Duodenal mucosa (tissue), 2 donors: Measurements from ENCODE around the gene TRIP12.
"Not testable (repeated sequence)": the region's sequence is repeated elsewhere in the genome, so short reads cannot be mapped to it uniquely, and the experiment has no call there.

Experiments
- H3K27ac ChIP-seq: one replicate; pipeline ENCODE4 v1.7.0; 2013; ENCODE audit warnings: low read depth, low read length
- H3K27me3 ChIP-seq, 2 donors: one replicate each; pipeline ENCODE4 v1.7.0; 2013; ENCODE audit warnings: low read length in 2 of 2, control low read depth in 1 of 2; ENCODE audit not compliant: insufficient read depth in 2 of 2, control insufficient read depth in 1 of 2
- H3K36me3 ChIP-seq, 2 donors: one replicate each; pipeline ENCODE4 v1.7.0; 2013; ENCODE audit warnings: low read length in 2 of 2, control low read depth in 1 of 2; ENCODE audit not compliant: insufficient read depth in 2 of 2, control insufficient read depth in 1 of 2
- H3K4me1 ChIP-seq, 2 donors: one replicate each; pipeline ENCODE4 v1.7.0; 2013; ENCODE audit warnings: low read length in 2 of 2, control low read depth in 1 of 2; ENCODE audit not compliant: insufficient read depth in 2 of 2, control insufficient read depth in 1 of 2
- H3K4me3 ChIP-seq, 2 donors: one replicate each; pipeline ENCODE4 v1.7.0; 2013; ENCODE audit warnings: low read length in 2 of 2, low read depth in 1 of 2
- H3K9ac ChIP-seq, 2 donors: one replicate each; pipeline ENCODE4 v1.7.0; 2013; ENCODE audit warnings: low read length in 2 of 2, low read depth in 1 of 2
- H3K9me3 ChIP-seq, 2 donors: one replicate each; pipeline ENCODE4 v1.7.0; 2013; ENCODE audit warnings: low read length in 2 of 2, control low read depth in 1 of 2; ENCODE audit not compliant: control insufficient read depth in 1 of 2

The TRIP12 gene

GRCh38 chr2:229836847-229837246, 85.0 kb downstream of the TRIP12 start:
- Histone ChIP-seq H3K36me3 (peaks cover 24 to 25% of the 10 kb centered on the region in 2 donors), H3K27me3 (no peaks in the 10 kb centered on the region), H3K4me3 (no peak overlapping the region), H3K27ac (no peak overlapping the region), H3K9ac (no peak overlapping the region), H3K4me1 (no peaks in the 10 kb centered on the region), H3K9me3 (no peaks in the 10 kb centered on the region)

DNA sequence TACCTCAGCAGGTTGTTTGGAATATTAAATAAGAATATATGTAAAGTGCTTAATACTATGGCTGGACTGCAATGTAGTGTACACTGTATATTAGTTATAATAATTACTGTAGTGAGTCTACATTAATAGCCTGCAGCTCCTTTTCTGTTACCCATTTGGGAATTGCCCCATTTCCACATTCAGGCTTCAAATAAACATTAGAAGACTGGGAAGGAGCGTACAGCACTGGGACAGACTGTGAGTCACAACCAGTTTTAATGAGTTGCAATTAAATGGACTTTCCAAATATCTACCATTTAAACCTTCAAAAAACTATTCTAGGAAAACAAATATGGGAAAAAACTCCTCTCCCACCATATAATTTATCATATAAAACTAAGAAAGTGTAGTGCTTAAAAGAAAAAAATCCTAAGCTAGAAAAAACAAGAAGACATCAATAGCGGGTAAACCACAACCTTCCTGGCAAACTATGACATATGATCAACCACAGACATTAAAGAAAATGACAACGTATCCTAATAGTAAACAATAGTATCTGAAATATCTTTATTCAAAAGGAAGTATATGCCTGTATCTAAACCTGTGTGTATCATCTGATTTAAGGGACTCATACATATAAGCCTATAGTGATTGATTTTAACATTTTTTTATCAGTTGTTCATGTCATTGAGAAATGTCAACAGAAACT, 86.1 kb downstream of the TRIP12 start:
- Histone ChIP-seq H3K9ac (no peak overlapping the region), H3K27ac (no peak overlapping the region), H3K4me3 (no peak overlapping the region), H3K9me3 (no peaks in the 10 kb centered on the region), H3K27me3 (no peaks in the 10 kb centered on the region), H3K4me1 (no peaks in the 10 kb centered on the region), H3K36me3 (peaks cover 20 to 31% of the 10 kb centered on the region in 2 donors)

DNA sequence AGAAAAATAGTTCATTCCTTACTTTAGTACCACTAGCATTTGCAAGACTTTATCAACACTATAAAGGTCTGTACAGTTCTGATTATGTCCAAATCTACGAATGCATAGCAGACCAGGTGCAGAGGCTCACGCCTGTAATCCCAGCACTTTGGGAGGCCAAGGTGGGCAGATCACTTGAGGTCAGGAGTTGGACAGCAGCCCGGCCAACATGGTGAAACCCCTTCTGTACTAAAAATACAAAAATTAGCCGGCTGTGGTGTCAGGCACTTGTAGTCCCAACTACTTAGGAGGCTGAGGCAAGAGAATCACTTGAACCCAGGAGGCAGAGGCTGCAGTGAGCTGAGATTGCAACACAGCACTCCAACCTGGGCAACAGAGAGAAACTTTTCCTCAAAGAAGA, 87.4 kb downstream of the TRIP12 start:
- H3K36me3 ChIP-seq, result peaks cover 14 to 30% of the 10 kb centered on the region in 2 donors
- H3K27ac ChIP-seq, H3K4me3 ChIP-seq, H3K27me3 ChIP-seq, H3K9me3 ChIP-seq, H3K9ac ChIP-seq, H3K4me1 ChIP-seq: not testable (repeated sequence)

- Histone ChIP-seq H3K27ac (no peak overlapping the region), H3K36me3 (peaks cover 10 to 33% of the 10 kb centered on the region in 2 donors)
Measured at GRCh38 chr2:229832510-229832898, 89.3 kb downstream of the TRIP12 start.

DNA sequence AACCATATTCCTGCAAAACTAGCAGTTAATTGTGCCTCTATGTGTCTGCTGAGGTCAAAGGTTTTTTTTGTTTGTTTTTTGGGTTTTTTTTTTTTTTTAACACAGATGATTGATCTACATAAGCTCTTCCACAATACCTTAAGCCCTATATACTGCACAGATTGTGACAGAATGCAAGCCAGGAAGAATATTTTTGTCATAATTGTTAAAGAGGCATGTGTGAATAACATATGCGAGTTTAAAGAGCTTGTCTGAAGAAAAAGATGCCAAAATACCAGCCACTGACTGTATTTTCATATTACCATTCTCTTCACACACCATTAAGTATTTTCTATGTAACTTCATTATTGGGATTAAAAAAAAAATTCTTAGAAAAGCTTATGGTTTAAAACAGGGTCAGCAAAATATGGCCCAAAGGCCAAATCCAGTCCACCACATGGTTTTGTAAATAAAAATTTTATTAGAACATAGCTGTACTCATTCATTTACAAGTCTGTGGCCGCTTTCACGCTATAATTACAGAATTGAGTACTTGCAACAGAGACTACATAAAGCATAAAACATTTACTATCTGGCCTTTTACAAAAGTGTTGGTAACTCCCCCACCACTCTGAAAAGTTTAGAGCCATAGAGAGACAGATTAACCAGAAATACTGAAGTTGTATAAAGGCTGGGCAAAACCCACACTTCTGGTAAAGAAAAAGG, 89.9 kb downstream of the TRIP12 start:
- no peak overlapping the region for H3K4me3 ChIP-seq
- no peak overlapping the region for H3K9ac ChIP-seq
- H3K36me3 ChIP-seq, result peaks cover 12 to 35% of the 10 kb centered on the region in 2 donors
- no peak overlapping the region for H3K27ac ChIP-seq
- no peaks in the 10 kb centered on the region for H3K27me3 ChIP-seq
- H3K9me3 ChIP-seq, result no peaks in the 10 kb centered on the region
- H3K4me1 ChIP-seq, result no peaks in the 10 kb centered on the region

More at GRCh38 chr2:229832510-229832898, 89.3 kb downstream of the TRIP12 start:
- H3K4me3 ChIP-seq, result no peak overlapping the region
- no peaks in the 10 kb centered on the region for H3K4me1 ChIP-seq
- H3K9ac ChIP-seq, result no peak overlapping the region
- no peaks in the 10 kb centered on the region for H3K27me3 ChIP-seq
- no peaks in the 10 kb centered on the region for H3K9me3 ChIP-seq

DNA sequence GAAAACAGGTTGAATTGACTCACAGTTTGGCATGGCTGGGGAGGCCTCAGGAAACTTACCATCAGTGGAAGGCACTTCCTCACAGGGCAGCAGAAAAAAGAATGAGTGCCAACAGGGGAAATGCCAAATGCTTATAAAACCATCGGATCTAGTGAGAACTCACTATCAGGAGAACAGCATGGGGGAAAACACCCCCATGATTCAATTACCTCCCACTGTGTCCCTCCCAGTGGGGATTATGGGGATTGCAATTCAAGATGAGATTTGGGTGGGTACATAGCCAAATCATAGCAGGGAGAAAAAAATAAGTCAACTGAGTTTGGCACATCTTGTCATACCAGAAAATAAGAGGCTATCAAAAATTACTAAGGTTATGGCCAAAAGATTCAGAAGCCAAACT, 96.3 kb downstream of the TRIP12 start:
- Histone ChIP-seq H3K36me3 (peaks cover 15 to 34% of the 10 kb centered on the region in 2 donors), H3K27ac (no peak overlapping the region), H3K9me3 (no peaks in the 10 kb centered on the region), H3K27me3 (no peaks in the 10 kb centered on the region), H3K9ac (no peak overlapping the region), H3K4me3 (no peak overlapping the region), H3K4me1 (no peaks in the 10 kb centered on the region)

DNA sequence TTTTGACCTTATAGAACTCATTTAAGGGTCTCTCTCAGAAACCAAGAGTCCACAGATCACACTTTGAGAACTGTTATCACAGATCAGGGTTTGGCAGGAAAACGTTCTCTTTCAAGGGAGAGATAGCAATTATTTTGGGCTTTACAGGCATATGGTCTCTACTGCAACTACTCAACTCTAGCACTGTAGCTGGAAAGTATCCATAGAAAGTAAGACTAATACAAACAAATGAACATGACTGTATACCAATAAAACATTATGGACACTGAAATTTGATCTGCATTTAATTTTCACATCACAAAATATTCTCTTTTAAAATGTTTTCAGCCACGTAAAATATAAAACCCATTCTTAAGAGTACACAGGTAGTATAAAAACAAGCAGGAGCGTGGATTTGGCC, 100.5 kb downstream of the TRIP12 start:
- Histone ChIP-seq H3K4me3 (no peak overlapping the region), H3K27me3 (no peaks in the 10 kb centered on the region), H3K9ac (no peak overlapping the region), H3K4me1 (no peaks in the 10 kb centered on the region), H3K27ac (no peak overlapping the region), H3K9me3 (no peaks in the 10 kb centered on the region), H3K36me3 (peaks cover 14 to 23% of the 10 kb centered on the region in 2 donors)

DNA sequence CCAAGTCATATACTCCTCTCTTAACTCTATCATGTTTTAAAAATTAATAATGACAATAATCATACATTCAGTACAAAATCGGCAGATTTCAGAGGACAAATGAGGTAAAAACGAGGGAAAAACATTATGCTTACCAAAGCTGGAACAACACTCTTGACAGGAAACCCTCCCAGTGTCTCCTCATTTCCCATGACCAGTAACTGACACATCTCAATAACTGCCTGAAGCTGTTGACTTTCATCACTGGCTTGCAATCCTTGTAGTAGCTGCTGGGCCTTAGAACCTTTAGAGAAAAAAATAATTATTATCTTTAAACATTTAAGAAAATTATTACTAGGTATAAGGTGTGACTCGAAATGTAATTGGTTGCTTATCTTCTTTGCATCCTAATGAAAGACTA, 103.6 kb downstream of the TRIP12 start:
- no peaks in the 10 kb centered on the region for H3K4me1 ChIP-seq
- H3K9ac ChIP-seq, result no peak overlapping the region
- H3K36me3 ChIP-seq, result peaks cover 15 to 41% of the 10 kb centered on the region in 2 donors
- no peak overlapping the region for H3K27ac ChIP-seq
- H3K4me3 ChIP-seq, result no peak overlapping the region
- no peaks in the 10 kb centered on the region for H3K9me3 ChIP-seq
- no peaks in the 10 kb centered on the region for H3K27me3 ChIP-seq

GRCh38 chr2:229815858-229816257, 106.0 kb downstream of the TRIP12 start:
- Histone ChIP-seq H3K27me3 (no peaks in the 10 kb centered on the region), H3K4me1 (no peaks in the 10 kb centered on the region), H3K36me3 (peaks cover 19 to 47% of the 10 kb centered on the region in 2 donors), H3K4me3 (no peak overlapping the region), H3K9ac (no peak overlapping the region), H3K27ac (no peak overlapping the region), H3K9me3 (no peaks in the 10 kb centered on the region)

DNA sequence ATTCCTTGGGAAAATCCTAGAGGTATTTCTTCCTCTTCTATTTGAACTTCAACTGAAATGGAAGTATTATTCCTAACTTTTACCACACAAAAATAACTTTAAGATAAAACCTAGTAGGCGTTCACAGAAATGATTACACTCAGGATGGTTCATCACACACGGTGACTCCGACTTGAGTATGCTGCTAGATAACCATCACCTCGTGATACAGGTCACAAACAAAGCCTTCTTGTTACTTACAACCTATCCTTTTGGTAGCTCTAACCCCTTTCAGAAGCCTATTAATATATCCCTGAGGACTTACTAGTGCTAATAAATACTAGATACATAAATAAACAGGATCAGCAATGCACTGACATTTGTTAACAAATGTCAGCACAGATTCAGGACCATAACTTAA, 106.5 kb downstream of the TRIP12 start:
- Histone ChIP-seq H3K27ac (no peak overlapping the region), H3K9ac (no peak overlapping the region), H3K9me3 (no peaks in the 10 kb centered on the region), H3K4me1 (no peaks in the 10 kb centered on the region), H3K4me3 (no peak overlapping the region), H3K36me3 (peaks cover 24 to 52% of the 10 kb centered on the region in 2 donors), H3K27me3 (no peaks in the 10 kb centered on the region)
